ENCODE data around the gene VAV2. TPM values are rescaled to one million over a fixed set of nuclear protein-coding genes. Genes with fewer than 3 reads are reported as not detected.

Gene VAV2
- total RNA-seq = 80.6 and 82.8 TPM in 2 replicates
- long read RNA-seq, partial matches to known transcripts = 5 of 9 reads
- long read RNA-seq, other reads (novel, unspliced or antisense) = 4 of 9 reads

DNA sequence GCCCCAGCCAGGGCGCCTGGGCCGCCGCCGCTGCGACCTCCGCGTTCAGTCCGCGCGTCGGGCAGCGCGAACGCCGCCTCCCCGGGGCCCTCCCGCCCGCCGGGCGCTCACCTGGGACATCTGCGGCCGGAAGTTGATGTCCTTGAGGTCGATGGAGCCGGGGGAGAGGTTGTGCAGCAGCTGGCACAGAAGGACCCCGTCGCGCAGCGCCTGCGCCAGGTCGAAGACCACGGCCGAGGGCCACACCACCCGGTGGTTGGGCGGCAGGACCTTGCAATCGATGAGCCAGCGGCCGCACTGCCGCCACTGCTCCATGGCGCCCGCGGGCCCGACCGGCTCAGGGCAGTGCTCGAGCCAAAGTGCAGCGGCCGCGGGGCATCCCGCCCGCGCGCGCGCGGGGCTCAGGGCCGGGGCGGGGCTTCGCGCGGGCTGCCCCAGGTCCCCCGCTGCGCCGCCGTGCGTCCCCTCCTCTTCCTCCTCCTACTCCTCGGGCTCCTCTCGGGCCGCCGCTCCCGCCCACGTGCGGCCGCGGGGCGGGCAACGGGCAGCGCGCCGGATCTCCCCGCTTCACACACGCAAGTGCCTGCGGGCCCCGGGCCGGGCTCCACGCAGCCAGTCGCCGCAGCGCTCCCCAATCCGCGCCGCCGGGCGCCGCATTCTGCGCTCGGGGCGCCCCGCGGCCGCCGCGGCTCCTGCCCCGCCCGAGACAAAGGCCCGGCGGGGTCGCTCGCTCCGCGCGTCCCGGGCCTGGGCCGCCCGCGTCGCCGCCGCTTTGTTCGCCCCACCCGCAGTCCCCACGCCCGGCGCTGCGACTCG is at the start of gene VAV2:
VAV2 (minus strand) TSS at position 361 of the 816 bp plus-strand sequence; CDS start at position 315, 46 bp downstream.
- H3K9me3 Mint-ChIP-seq (ENCODE audit: low read depth) = no peaks in the 10 kb centered on the region
- H3K4me1 Mint-ChIP-seq (ENCODE audit: low read depth) = peaks cover 21% of the 10 kb centered on the region
- TF ChIP-seq, protein P1, sequence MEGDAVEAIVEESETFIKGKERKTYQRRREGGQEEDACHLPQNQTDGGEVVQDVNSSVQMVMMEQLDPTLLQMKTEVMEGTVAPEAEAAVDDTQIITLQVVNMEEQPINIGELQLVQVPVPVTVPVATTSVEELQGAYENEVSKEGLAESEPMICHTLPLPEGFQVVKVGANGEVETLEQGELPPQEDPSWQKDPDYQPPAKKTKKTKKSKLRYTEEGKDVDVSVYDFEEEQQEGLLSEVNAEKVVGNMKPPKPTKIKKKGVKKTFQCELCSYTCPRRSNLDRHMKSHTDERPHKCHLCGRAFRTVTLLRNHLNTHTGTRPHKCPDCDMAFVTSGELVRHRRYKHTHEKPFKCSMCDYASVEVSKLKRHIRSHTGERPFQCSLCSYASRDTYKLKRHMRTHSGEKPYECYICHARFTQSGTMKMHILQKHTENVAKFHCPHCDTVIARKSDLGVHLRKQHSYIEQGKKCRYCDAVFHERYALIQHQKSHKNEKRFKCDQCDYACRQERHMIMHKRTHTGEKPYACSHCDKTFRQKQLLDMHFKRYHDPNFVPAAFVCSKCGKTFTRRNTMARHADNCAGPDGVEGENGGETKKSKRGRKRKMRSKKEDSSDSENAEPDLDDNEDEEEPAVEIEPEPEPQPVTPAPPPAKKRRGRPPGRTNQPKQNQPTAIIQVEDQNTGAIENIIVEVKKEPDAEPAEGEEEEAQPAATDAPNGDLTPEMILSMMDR (IDR thresholded peaks at IDR 0.05; ENCODE audit: unreplicated experiment) = no peak
- peak; percentile 66 for DNase-seq (ENCODE audit: low spot score, unreplicated experiment)
- peak within 1 kb of the TSS; percentile 98 for H3K27ac Mint-ChIP-seq
- H3K36me3 Mint-ChIP-seq (ENCODE audit: insufficient read depth) = no peaks in the 10 kb centered on the region
- no peaks in the 10 kb centered on the region for H3K27me3 Mint-ChIP-seq
- H3K4me3 Mint-ChIP-seq (ENCODE audit: low read depth) = peak within 1 kb of the TSS; percentile 97

- TF ChIP-seq, protein P1 (IDR thresholded peaks at IDR 0.05; ENCODE audit: unreplicated experiment) = no peak
These were observed 49.5 kb upstream of the VAV2 start for GRCh38 chr9:134041649-134041962.

GRCh38 chr9:134040781-134041648 is 48.9 kb upstream of the VAV2 start:
- no peak overlapping the region for H3K27ac Mint-ChIP-seq
- H3K9me3 Mint-ChIP-seq (ENCODE audit: low read depth) = peaks cover 4% of the 10 kb centered on the region
- H3K27me3 Mint-ChIP-seq = no peaks in the 10 kb centered on the region
- H3K4me1 Mint-ChIP-seq (ENCODE audit: low read depth) = no peaks in the 10 kb centered on the region
- no peak overlapping the region for H3K4me3 Mint-ChIP-seq (ENCODE audit: low read depth)
- no peak for DNase-seq (ENCODE audit: low spot score, unreplicated experiment)
- TF ChIP-seq, protein P1 (IDR thresholded peaks at IDR 0.05; ENCODE audit: unreplicated experiment) = no peak
- peaks cover 40% of the 10 kb centered on the region for H3K36me3 Mint-ChIP-seq (ENCODE audit: insufficient read depth)

More at GRCh38 chr9:134041649-134041962, 49.5 kb upstream of the VAV2 start:
- no peak for DNase-seq (ENCODE audit: low spot score, unreplicated experiment)
- Mint-ChIP-seq H3K36me3 (ENCODE audit: insufficient read depth) (peaks cover 35% of the 10 kb centered on the region), H3K9me3 (ENCODE audit: low read depth) (peaks cover 4% of the 10 kb centered on the region), H3K27me3 (no peaks in the 10 kb centered on the region), H3K27ac (no peak overlapping the region), H3K4me3 (ENCODE audit: low read depth) (no peak overlapping the region), H3K4me1 (ENCODE audit: low read depth) (no peaks in the 10 kb centered on the region)

GRCh38 chr9:134040176-134040565 is 48.0 kb upstream of the VAV2 start:
- Mint-ChIP-seq H3K36me3 (ENCODE audit: insufficient read depth) (peaks cover 44% of the 10 kb centered on the region), H3K4me3 (ENCODE audit: low read depth) (no peak overlapping the region), H3K27me3 (no peaks in the 10 kb centered on the region), H3K9me3 (ENCODE audit: low read depth) (peaks cover 4% of the 10 kb centered on the region), H3K4me1 (ENCODE audit: low read depth) (no peaks in the 10 kb centered on the region), H3K27ac (no peak overlapping the region)
- DNase-seq (ENCODE audit: low spot score, unreplicated experiment) = no peak
- TF ChIP-seq, protein P1 (IDR thresholded peaks at IDR 0.05; ENCODE audit: unreplicated experiment) = no peak

Data from progenitor cell of endocrine pancreas (in vitro differentiated cells).